ELR (cell line): ENCODE measurements around the gene SMC3.
"Not testable (repeated sequence)": the region's sequence is repeated elsewhere in the genome, so short reads cannot be mapped to it uniquely, and the experiment has no call there.

Source experiments
- DNase-seq: peaks from one replicate; pipeline ENCODE4 v3.0.0-alpha.2; 2015; ENCODE audit warnings: low read depth

Gene SMC3

GRCh38 chr10:110567201-110568054 is at the start of gene SMC3:
Gene SMC3, plus strand, starts transcription at chr10:110567695. Its CDS starts 122 bp downstream, at chr10:110567817.
- DNase-seq = peak; percentile 98

GRCh38 chr10:110522365-110522988 is 45.0 kb upstream of the SMC3 start:
- peak; percentile 60 for DNase-seq

GRCh38 chr10:110523736-110524135 is 43.8 kb upstream of the SMC3 start:
- no peak for DNase-seq

GRCh38 chr10:110524179-110524858 is 43.2 kb upstream of the SMC3 start:
- DNase-seq = peak; percentile 49

GRCh38 chr10:110524859-110525232 is 42.6 kb upstream of the SMC3 start:
- DNase-seq = no peak

- DNase-seq = peak; percentile 86
Observed at GRCh38 chr10:110525349-110526260, 41.9 kb upstream of the SMC3 start.

- DNase-seq = peak; percentile 59
Observed at GRCh38 chr10:110527731-110528171, 39.7 kb upstream of the SMC3 start.

- DNase-seq = no peak
Observed at GRCh38 chr10:110528224-110528996, 39.1 kb upstream of the SMC3 start.

GRCh38 chr10:110528997-110529524 is 38.4 kb upstream of the SMC3 start:
- peak; percentile 60 for DNase-seq

GRCh38 chr10:110529596-110530011 is 37.9 kb upstream of the SMC3 start:
- no peak for DNase-seq

- DNase-seq = peak; percentile 87
Observed at GRCh38 chr10:110530131-110530831, 37.2 kb upstream of the SMC3 start.

- no peak for DNase-seq
Observed at GRCh38 chr10:110531687-110532086, 35.8 kb upstream of the SMC3 start.

GRCh38 chr10:110532628-110533027 is 34.9 kb upstream of the SMC3 start:
- DNase-seq = not testable (repeated sequence)

GRCh38 chr10:110533149-110533548 is 34.3 kb upstream of the SMC3 start:
- no peak for DNase-seq

GRCh38 chr10:110534571-110534970 is 32.9 kb upstream of the SMC3 start:
- no peak for DNase-seq

GRCh38 chr10:110535958-110536891 is 31.3 kb upstream of the SMC3 start:
- peak; percentile 94 for DNase-seq

- no peak for DNase-seq
Observed at GRCh38 chr10:110539091-110539490, 28.4 kb upstream of the SMC3 start.

GRCh38 chr10:110540031-110540430 is 27.5 kb upstream of the SMC3 start:
- DNase-seq = no peak
